K562 (cell line): ENCODE data around the gene ADD1. TPM values are rescaled to one million over a fixed set of nuclear protein-coding genes. Genes with fewer than 3 reads are reported as not detected.

Experiments
- CC2D1A ChIP-seq: fragments of 450-650 bp; IDR thresholded peaks from 2 replicates; pipeline ENCODE4 v1.6.1; 2017; ENCODE audit warnings: mild to moderate bottlenecking
- FOS ChIP-seq: IDR thresholded peaks from 3 replicates; pipeline ENCODE4 v1.6.1; 2011; ENCODE audit not compliant: insufficient read length; ENCODE audit errors: extremely low read depth
- HDAC1 ChIP-seq, 2 experiments: fragments of 450-650 bp; IDR thresholded peaks; 2 replicates each; pipeline ENCODE4 v1.6.1; 2016 to 2017; ENCODE audit warnings: inconsistent platforms in 1 of 2, mild to moderate bottlenecking in 1 of 2, moderate library complexity in 1 of 2
- HNRNPUL1 ChIP-seq: fragments of 200-400 bp; formaldehyde crosslinking; IDR thresholded peaks from 2 replicates; pipeline ENCODE4 v1.6.1; 2017; ENCODE audit warnings: low read length
- KDM5B ChIP-seq: fragments of 200-600 bp; sonication (generic); IDR thresholded peaks from 2 replicates; pipeline ENCODE4 v1.6.1; 2012; ENCODE audit warnings: low read depth, mild to moderate bottlenecking, moderate library complexity, low read length, control low read depth, inconsistent platforms; ENCODE audit not compliant: insufficient replicate concordance
- MTF1 ChIP-seq: fragments of 250-450 bp; sonication (Bioruptor Pico); IDR thresholded peaks from 2 replicates; pipeline ENCODE4 v1.9.0; 2021; ENCODE audit warnings: moderate library complexity, mild to moderate bottlenecking, inconsistent platforms, borderline replicate concordance
- MYBL2 ChIP-seq, 2 experiments: fragments of 450-650 bp in 1 of 2; sonication (generic) in 1 of 2; formaldehyde crosslinking in 1 of 2; IDR thresholded peaks; 2 replicates each; pipeline versions ENCODE4 v1.6.1 to v1.8.1; 2017 to 2022; ENCODE audit warnings: borderline replicate concordance in 1 of 2, inconsistent platforms in 1 of 2, low read depth in 1 of 2, mild to moderate bottlenecking in 1 of 2, missing genetic modification reagents in 1 of 2, moderate library complexity in 1 of 2
- PHB ChIP-seq: fragments of 250-450 bp; sonication (Bioruptor Pico); IDR thresholded peaks from 2 replicates; pipeline ENCODE4 v1.5.0; 2021
- SOX6 ChIP-seq: fragments of 450-650 bp; IDR thresholded peaks from 2 replicates; pipeline ENCODE4 v1.6.1; 2014; ENCODE audit warnings: mild to moderate bottlenecking
- YY1 ChIP-seq, 3 experiments: IDR thresholded peaks; 2 replicates each; pipeline ENCODE4 v1.6.1; 2011; ENCODE audit warnings: low read length in 2 of 3, mild to moderate bottlenecking in 2 of 3, moderate library complexity in 2 of 3, borderline replicate concordance in 1 of 3, control low read depth in 1 of 3, low read depth in 1 of 3; ENCODE audit not compliant: insufficient read depth in 3 of 3, insufficient replicate concordance in 2 of 3, control insufficient read depth in 1 of 3, insufficient read length in 1 of 3; ENCODE audit errors: extremely low read depth in 1 of 3
- ZNF133 ChIP-seq: fragments of 250-450 bp; sonication (Bioruptor Pico); IDR thresholded peaks from 2 replicates; pipeline ENCODE4 v1.4.0; 2020; ENCODE audit warnings: mild to moderate bottlenecking
- ZNF316 ChIP-seq: fragments of 450-650 bp; IDR thresholded peaks from 2 replicates; pipeline ENCODE4 v1.6.1; 2016
- ZNF707 ChIP-seq: fragments of 250-450 bp; sonication (Bioruptor Pico); conservative IDR thresholded peaks from 2 replicates; pipeline ENCODE4 v1.8.0; 2022; ENCODE audit warnings: inconsistent platforms, mild to moderate bottlenecking, moderate library complexity
- polyA plus RNA-seq, 8 experiments: library from polyadenylated mRNA; depleted of rRNA in 4 of 8; stranded (reverse) in 5 of 8; unstranded in 3 of 8; fragments of >200 nt; fragmentation: Nextera tagmentation in 2 of 8; fragmentation: Illumina TruSeq in 1 of 8; extraction: Ambion mirVana in 2 of 8; extraction: Trizol in 1 of 8; gene quantifications; 2 replicates each; pipeline versions ENCODE4 v1.2.1 to v1.2.3, GENCODE V29; 2011 to 2014; ENCODE audit warnings: inconsistent platforms in 1 of 8, missing spikeins in 1 of 8
- total RNA-seq, 7 experiments: library from RNA; depleted of rRNA in 6 of 7; stranded (reverse); fragments of >200 nt in 6 of 7; fragmentation: Illumina TruSeq in 2 of 7; extraction: Trizol in 2 of 7; gene quantifications; 2 replicates each; pipeline versions ENCODE4 v1.2.1 to v1.2.3, GENCODE V29; 2011 to 2021; ENCODE audit warnings: low replicate concordance in 1 of 7
- TF ChIP-seq, protein P1 (sequence below): fragments of 450-650 bp; IDR thresholded peaks from 2 replicates; pipeline ENCODE4 v1.6.1; 2017; ENCODE audit warnings: mild to moderate bottlenecking, moderate library complexity
- TF ChIP-seq, protein P2 (sequence below): fragments of 450-650 bp; IDR thresholded peaks from 2 replicates; pipeline ENCODE4 v1.6.1; 2014; ENCODE audit warnings: low read depth, mild to moderate bottlenecking, moderate library complexity, borderline replicate concordance
- TF ChIP-seq, protein P3 (sequence below): sonication (generic); formaldehyde crosslinking; IDR thresholded peaks from 2 replicates; pipeline ENCODE4 v1.9.0; 2022; ENCODE audit warnings: mild to moderate bottlenecking, missing genetic modification reagents
- TF ChIP-seq, protein P4 (sequence below): fragments of 450-650 bp; IDR thresholded peaks from 2 replicates; pipeline ENCODE4 v1.7.1; 2018; ENCODE audit warnings: mild to moderate bottlenecking, low read depth; ENCODE audit not compliant: partially characterized antibody
- TF ChIP-seq, protein P5 (sequence below): fragments of 450-650 bp; formaldehyde crosslinking; IDR thresholded peaks from 2 replicates; pipeline ENCODE4 v1.4.0; 2020; ENCODE audit warnings: mild to moderate bottlenecking, moderate library complexity

ADD1 gene
- total and polyA plus RNA-seq, 9 of the 15 experiments (the other 6 are each of a cell fraction or from before 2014, with no cell fraction given) = 17.5 to 153 (median 74.0) TPM

DNA sequence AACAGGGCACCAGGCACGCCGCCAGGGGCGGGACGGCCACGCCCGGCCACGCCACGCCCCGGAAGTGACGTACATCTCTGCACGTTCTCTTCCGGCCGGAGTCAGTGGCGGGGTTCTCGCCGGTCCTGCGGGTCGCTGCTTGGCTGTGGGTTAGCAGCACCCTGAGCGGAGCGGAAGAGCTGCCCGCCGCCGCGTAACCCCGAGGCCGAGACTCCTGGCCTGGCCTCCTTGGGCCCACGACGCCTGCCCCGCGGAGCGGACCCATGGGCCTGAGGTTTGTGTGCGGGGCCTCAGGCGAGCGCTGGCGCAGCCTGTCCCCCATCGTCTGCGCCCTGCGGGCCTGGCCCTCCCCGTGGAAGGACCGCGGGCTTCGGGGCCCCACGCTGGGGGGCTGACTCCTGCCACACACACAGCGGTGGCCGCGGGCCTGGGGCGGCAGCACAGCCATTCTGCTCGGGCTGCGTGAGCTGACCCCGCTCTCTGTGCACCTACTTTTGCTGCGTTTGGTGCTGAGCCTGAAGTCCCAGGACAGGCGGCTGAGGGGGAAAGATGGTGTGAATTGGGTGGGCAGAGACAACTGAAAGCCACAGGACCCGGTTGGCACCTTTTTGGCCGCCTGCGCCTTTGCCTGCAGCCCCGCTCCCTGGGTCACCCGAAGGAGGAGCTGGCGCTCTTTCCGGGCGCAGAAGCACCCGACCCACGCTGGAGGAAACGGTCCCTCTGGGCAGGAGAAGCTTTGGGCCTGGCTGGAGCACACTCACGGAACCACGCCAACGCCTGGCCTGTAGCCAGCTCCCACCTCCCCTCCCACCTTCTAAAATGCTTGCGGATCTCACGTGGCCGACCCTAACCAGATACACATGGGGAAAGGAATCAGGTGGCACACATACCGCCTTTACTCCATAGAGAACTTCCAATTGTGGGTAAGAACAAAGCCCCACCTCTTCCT is 91.4 kb downstream of the ADD1 start (continued):
- TF ChIP-seq MYBL2 (IDR thresholded peaks at IDR 0.05; ENCODE audit: low read depth) (no peak), MYBL2 (CRISPR knock-in tag; IDR thresholded peaks at IDR 0.05; ENCODE audit: borderline replicate concordance) (no peak), FOS (no peak), HDAC1 (IDR thresholded peaks at IDR 0.05) (peak in 1 of 2 experiments; percentile 89; a peak in 2 of 4 replicates), PHB (CRISPR knock-in tag) (no peak), CC2D1A (no peak), MTF1 (CRISPR knock-in tag) (no peak), ZNF707 (no peak), HNRNPUL1 (no peak), ZNF316 (no peak), SOX6 (0 out of 2 replicates have a peak, but pooled peaks have one; percentile 20), ZNF133 (no peak), YY1 (IDR thresholded peaks at IDR 0.05; ENCODE audit: borderline replicate concordance in 1 of 3, control insufficient read depth in 1 of 3, extremely low read depth in 1 of 3, insufficient read depth in 3 of 3, insufficient read length in 1 of 3, insufficient replicate concordance in 2 of 3, low read depth in 1 of 3, low read length in 2 of 3) (peak in 2 of 3 experiments; percentile 8 to 67), KDM5B (peak; percentile 89)
- TF ChIP-seq, protein P1, sequence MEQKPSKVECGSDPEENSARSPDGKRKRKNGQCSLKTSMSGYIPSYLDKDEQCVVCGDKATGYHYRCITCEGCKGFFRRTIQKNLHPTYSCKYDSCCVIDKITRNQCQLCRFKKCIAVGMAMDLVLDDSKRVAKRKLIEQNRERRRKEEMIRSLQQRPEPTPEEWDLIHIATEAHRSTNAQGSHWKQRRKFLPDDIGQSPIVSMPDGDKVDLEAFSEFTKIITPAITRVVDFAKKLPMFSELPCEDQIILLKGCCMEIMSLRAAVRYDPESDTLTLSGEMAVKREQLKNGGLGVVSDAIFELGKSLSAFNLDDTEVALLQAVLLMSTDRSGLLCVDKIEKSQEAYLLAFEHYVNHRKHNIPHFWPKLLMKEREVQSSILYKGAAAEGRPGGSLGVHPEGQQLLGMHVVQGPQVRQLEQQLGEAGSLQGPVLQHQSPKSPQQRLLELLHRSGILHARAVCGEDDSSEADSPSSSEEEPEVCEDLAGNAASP = no peak
- TF ChIP-seq, protein P2, sequence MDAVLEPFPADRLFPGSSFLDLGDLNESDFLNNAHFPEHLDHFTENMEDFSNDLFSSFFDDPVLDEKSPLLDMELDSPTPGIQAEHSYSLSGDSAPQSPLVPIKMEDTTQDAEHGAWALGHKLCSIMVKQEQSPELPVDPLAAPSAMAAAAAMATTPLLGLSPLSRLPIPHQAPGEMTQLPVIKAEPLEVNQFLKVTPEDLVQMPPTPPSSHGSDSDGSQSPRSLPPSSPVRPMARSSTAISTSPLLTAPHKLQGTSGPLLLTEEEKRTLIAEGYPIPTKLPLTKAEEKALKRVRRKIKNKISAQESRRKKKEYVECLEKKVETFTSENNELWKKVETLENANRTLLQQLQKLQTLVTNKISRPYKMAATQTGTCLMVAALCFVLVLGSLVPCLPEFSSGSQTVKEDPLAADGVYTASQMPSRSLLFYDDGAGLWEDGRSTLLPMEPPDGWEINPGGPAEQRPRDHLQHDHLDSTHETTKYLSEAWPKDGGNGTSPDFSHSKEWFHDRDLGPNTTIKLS = no peak
- TF ChIP-seq, protein P3, sequence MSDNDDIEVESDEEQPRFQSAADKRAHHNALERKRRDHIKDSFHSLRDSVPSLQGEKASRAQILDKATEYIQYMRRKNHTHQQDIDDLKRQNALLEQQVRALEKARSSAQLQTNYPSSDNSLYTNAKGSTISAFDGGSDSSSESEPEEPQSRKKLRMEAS = peak; percentile 64
- TF ChIP-seq, protein P4, sequence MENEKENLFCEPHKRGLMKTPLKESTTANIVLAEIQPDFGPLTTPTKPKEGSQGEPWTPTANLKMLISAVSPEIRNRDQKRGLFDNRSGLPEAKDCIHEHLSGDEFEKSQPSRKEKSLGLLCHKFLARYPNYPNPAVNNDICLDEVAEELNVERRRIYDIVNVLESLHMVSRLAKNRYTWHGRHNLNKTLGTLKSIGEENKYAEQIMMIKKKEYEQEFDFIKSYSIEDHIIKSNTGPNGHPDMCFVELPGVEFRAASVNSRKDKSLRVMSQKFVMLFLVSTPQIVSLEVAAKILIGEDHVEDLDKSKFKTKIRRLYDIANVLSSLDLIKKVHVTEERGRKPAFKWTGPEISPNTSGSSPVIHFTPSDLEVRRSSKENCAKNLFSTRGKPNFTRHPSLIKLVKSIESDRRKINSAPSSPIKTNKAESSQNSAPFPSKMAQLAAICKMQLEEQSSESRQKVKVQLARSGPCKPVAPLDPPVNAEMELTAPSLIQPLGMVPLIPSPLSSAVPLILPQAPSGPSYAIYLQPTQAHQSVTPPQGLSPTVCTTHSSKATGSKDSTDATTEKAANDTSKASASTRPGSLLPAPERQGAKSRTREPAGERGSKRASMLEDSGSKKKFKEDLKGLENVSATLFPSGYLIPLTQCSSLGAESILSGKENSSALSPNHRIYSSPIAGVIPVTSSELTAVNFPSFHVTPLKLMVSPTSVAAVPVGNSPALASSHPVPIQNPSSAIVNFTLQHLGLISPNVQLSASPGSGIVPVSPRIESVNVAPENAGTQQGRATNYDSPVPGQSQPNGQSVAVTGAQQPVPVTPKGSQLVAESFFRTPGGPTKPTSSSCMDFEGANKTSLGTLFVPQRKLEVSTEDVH = peak; percentile 72
- TF ChIP-seq, protein P5, sequence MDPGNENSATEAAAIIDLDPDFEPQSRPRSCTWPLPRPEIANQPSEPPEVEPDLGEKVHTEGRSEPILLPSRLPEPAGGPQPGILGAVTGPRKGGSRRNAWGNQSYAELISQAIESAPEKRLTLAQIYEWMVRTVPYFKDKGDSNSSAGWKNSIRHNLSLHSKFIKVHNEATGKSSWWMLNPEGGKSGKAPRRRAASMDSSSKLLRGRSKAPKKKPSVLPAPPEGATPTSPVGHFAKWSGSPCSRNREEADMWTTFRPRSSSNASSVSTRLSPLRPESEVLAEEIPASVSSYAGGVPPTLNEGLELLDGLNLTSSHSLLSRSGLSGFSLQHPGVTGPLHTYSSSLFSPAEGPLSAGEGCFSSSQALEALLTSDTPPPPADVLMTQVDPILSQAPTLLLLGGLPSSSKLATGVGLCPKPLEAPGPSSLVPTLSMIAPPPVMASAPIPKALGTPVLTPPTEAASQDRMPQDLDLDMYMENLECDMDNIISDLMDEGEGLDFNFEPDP (CRISPR knock-in tag) = no peak
